HG03280 (cell line): Measurements from ENCODE around the gene CHST13.
A peak's percentile ranks its signal among the peaks of the same experiment; 100 is the strongest.

Source experiments
- ATAC-seq: cut with Tn5 transposase; IDR thresholded peaks from one replicate; pipeline ENCODE4 v1.9.1; 2021; ENCODE audit warnings: mild to moderate bottlenecking, moderate library complexity; ENCODE audit not compliant: unreplicated experiment

Gene CHST13

GRCh38 chr3:126523745-126524428, at the start of gene CHST13:
TSS of gene CHST13 (plus strand) at chr3:126524155. CDS start at chr3:126524333, 178 bp downstream.
- ATAC-seq, result no peak

- peak; percentile 25 for ATAC-seq
Observed at GRCh38 chr3:126474498-126475412, 49.2 kb upstream of the CHST13 start.

DNA sequence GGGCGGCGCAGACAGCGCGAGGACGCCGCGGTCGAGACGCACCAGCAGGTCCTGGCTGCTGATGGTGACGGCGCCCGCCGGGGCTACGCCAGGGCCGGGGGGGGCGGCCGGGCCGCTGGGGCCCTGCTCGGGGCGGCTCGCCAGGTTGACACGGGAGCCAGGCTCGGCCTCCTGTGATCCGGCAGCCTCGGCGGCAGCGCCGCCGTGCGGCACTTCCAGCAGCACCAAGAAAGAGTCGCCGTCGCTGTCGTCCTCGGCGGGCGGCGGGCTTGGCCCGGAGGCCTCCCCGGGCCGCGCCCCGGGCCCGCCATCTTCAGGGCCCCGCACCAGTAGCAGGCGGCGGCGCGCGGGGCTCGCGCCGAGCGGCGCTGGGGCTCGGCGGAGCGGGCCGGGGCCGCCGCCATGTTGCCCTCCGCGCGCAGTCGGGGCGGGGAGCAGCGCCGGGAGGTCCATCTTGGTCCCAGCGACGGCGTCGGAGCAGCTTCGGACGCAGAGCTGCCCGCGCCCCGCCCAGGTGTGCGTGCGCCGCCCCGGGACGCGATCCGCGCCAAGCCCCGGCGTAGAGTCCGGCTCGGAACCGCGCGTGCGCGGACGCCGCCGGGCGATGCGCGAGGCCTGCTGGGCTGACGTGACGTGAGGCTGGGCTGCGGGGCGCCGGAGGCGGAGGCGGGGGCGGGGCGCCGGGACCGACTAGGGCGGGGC, 48.4 kb upstream of the CHST13 start, which contains the start of gene ZXDC:
ZXDC (minus strand) TSS at position 479 of the 702 bp plus-strand sequence; CDS start at position 453, 26 bp downstream.
- ATAC-seq, result peak; percentile 86

DNA sequence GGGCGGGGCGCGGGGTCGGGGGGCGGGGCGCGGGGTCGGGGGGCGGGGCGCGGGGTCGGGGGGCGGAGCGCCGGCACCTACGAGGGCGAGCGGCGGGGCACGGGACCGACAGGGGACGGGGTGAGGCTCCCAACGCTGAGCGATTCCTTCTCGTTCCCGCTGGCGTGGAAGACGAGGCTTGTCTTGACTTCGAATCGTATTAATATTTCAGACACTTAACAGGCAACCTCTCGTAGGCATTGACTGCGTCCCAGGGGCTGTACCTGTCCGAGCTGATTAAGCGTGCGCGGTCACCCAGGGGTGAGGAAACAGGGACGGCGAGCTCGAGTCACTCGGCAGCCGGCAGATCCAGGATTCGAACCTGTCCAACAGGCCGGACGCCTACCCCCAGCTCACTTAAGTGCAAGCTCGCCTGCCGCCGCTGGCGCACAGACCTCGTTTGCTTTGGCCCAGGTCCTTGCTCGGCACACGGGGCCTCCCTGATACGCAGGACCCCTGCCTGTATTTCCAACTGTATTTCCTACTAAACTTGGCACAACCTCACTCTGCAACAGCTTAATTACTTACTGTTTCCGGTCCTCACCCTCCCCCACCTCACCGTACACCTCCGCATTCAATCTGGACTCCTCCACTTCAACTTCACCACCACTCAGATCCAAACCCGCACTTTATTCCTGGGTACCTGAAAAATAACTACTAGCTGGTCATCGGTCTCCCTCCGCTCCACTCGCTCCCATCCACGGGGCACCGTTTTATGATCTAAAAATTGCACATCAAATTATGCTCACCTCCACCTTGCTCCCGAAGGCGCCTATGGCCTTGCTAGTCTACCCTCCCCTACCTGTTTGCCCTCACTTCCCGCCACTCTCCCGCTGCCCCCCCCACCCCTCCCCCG, 47.5 kb upstream of the CHST13 start:
- peak; percentile 17 for ATAC-seq

DNA sequence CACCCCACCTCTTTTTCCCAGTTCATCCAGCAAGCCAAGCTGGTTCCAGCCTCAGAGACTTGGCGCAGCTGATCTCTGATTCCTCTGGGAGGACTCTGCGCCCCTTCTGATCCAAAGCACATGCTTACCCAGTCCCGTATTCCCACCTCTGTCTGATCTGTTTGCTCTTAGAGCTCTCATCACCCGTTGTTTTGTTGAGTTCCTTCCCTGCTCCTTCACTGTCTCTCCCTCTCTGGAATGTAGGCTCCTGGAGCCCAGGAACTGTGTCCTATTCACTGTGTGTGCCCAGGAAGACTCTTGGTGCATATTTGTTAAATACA, 46.9 kb upstream of the CHST13 start:
- ATAC-seq, result no peak

GRCh38 chr3:126478581-126479310, 45.2 kb upstream of the CHST13 start:
- no peak for ATAC-seq

DNA sequence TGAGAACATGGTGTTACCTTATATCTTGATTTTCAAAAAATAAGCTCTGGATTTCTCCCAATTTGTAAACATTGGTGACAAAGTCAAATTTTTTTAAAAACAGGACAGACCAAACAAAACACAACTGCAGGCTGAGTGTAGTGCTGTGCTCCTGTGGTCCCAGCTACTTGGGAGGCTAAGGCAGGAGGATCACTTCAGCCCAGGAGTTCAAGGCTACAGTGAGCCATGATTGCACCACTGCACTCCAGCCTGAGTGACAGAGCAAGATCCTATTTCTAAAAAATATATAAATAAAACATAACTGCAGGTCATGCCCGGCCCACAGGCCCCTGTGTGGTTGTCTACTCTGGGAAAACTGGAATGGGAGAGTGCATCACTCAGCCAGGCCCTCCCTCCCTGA, 44.3 kb upstream of the CHST13 start:
- no peak for ATAC-seq

DNA sequence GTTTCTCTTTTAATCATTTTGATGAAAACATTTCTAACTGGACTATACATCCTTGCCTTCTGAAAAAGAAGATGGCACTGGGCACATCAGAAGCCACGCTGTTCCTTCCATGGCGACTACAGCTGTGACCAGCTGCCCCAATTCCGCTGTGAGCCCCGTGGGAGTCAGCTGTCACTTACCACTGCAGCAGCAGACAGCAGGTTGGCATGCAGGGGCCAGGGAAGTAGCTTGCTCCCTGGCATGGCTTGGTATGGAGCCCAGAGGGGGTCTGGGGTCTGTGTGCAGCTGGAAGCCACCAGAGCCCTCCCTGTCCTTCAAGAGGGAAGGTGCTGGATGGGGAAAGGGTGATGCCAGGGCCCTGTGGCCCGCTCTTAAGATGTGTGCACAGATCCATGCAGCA, 43.7 kb upstream of the CHST13 start:
- ATAC-seq, result no peak

GRCh38 chr3:126480861-126481260, 43.1 kb upstream of the CHST13 start:
- no peak for ATAC-seq

DNA sequence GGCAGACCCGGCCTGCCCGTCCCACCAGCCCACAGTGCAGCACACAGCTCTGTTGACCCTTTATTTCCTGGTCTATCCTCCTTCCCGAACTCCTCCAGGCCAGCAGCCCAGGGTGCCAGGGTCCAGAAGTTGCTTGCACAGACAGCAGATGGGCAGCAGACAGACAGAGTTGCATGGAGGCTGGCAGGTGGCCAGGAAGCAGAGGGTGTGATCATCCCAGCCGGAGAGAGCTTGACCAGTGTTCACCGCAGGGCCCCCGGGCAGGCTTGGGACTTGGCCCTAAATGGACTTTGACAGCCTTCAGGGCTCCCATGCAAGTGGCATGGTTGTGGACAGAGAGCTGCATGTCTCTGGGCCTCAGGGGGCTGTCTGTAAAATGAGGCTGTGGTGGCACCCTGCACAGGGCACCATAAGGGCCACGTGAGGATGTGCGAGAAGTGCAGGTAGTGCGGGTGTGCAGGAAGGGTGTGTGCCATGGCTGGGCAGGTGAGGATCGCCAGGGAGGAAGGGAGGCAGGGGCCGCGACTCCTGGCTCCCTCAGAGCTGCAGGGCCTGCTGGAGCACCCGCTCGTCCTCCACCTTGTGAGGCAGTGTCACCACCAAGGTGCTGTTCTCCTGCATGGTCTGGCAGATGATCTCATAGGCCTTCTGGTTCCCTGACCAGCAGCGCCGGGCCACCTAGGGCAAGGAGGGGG, 42.0 kb upstream of the CHST13 start:
- ATAC-seq, result no peak

DNA sequence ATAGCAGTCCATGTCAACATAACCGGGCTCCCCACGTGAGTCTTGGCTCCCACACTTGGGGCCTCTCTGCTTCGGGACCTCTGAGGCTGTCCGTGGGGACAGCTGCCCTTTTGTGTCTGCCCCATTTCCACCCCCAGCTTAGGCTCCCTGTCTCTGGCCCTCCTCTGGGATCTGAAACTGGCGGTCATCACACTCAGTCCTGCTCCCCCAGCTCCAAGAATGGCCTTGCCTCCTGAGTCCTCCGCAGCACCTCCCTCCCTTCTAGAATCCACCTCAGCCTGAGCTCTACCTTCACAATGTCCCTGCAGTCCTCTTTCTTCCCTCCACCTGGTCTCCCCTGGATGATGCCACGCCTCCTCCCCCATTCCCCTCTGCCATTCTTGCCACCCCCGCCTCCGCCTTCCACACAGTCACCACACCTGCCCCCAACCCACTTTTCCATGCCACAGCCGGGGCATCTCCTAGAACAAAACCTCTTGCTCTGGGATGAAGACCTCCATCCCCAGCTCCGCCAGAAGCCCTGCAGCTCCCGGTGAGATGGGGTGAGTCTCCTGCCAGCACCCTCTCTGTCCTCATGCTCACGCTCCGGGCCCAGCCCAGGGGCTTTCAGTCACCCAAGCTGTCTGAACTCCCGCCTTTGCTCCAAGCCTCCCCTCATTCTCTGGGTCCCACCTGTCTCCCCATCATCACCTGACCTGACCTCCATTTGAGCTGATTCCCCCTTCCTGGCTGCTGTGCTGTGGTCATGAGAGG, 41.3 kb upstream of the CHST13 start:
- ATAC-seq, result no peak

DNA sequence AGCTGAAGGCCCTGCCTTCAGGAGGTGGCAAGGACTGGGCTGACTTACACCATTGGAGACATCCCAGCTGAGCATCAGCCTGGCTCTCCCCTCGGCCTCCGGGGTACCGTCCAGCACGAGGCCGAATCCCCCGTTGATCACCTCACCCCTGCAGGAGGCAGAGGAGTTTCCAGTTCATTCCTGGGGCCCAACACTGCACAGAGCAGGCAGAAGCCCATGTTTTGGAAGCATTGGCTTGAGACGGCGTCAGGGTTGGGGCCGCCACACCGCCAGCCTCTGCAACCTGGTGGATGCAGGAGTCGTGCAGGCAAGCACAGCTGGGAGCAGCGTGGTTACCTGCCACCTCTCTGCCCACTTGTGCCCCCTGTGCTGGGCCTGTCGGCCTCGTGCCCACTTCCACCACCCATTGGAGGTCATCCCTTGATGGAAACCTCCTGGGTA, 40.6 kb upstream of the CHST13 start:
- ATAC-seq, result no peak

- ATAC-seq, result no peak
Observed at GRCh38 chr3:126484148-126484547, 39.8 kb upstream of the CHST13 start.

DNA sequence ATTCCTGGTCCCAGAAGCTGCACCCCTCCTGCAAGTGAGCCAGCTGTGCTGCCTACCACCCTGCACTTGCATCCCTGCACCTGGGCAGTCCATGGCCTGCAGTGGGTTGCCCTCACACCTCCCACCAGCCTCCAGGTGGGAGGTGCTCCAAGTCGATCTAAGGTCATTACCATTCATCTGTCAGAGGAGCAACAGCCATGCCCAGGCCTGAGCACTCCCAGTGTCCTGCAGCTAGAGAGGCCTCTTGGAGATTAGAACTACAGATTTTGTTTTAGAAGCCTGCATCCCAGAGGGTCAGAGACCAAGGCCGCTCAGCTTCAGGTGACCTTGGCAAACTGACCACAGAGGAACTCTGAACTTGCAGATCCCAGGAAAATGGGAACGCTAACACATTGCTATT, 39.3 kb upstream of the CHST13 start:
- ATAC-seq, result no peak

GRCh38 chr3:126485176-126485897, 38.6 kb upstream of the CHST13 start:
- no peak for ATAC-seq

- ATAC-seq, result no peak
Observed at GRCh38 chr3:126485956-126486355, 38.0 kb upstream of the CHST13 start.

DNA sequence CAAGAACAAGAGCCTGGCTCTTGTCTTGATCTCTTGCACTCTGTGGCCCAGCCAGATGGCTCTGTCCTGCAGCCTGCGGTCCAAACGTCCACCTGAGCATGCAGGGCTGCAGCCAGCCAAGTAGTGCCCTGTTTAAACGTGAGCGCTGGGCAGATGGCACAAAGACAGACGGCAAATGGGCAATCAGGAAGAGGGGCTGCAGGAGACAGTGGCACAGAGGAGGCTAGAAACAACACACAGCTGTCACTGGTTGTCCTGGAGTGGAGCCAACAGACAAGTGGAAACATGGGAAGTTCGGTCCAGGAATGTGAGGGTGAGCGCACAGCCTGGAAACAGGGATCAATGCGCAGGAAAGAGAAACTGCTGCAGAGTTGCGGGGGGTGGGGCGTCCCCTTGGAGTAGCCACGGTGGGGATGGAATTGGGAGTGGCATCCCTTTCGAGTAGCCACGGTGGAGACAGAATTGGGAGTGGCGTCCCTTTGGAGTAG, 37.6 kb upstream of the CHST13 start:
- no peak for ATAC-seq
